Measurements from ENCODE around the gene KCNQ1. TPM values are rescaled to one million over a fixed set of nuclear protein-coding genes. Genes with fewer than 3 reads are reported as not detected.
A peak's percentile ranks its signal among the peaks of the same experiment; 100 is the strongest.

Gene KCNQ1
- total and polyA plus RNA-seq, 2 experiments from 2014 or later = 0.45 to 0.87 TPM

DNA sequence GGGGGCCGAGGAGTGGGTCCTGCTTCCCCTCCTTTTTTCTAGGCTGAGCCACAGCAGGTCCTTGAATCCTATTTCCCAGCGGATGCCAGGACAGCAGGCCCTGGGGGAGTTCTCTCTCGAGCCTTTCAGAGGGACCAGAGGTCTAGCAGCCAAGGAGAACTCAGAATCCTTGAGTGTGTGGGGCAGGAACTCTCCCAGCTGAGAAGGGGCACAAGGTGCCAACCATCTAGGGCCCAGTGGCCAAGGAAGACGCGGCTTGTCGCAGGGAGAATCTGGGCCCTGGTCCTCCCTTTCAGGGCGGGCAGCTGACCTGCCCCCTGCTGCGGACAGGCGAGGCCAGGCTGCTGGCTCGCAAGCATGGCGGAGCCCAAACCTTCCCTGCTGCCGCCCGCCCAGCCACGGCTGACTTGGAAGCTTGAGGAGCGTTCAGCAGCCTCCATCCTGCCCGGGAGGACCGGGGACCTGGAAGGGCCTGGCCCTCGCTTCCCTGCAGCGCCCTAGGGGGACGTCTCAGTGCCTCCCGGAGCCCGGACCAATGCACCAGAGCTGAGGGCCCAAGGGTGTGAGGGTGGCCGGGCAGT lies 45.2 kb upstream of the KCNQ1 start:
- peak overlapping the region; percentile 84 for H3K4me2 ChIP-seq
- H3K4me3 ChIP-seq = peak overlapping the region; percentile 62
- DNase-seq (ENCODE audit: low spot score) (peak; percentile 46), ATAC-seq (peak; percentile 16)
- peak overlapping the region; percentile 89 for H3K4me3 Mint-ChIP-seq
- no peaks in the 10 kb centered on the region for H3F3A ChIP-seq (replicated peaks; ENCODE audit: low read depth)
- H3K27me3 ChIP-seq (ENCODE audit: insufficient read depth) = no peaks in the 10 kb centered on the region
- peak overlapping the region; percentile 70 for H3K27ac Mint-ChIP-seq
- peaks cover 3% of the 10 kb centered on the region; the same call in 2 of the 3 replicates for H3K4me1 Mint-ChIP-seq
- H3K27me3 Mint-ChIP-seq (ENCODE audit: insufficient read depth, low read depth, poor library complexity) = peaks cover 11% of the 10 kb centered on the region
- H3K9me2 ChIP-seq (ENCODE audit: insufficient read depth) = no peaks in the 10 kb centered on the region
- H3K4me1 ChIP-seq (ENCODE audit: insufficient read depth) = peaks cover 6% of the 10 kb centered on the region; the same call in 1 of the 2 replicates
- H3K79me2 ChIP-seq (replicated peaks; ENCODE audit: insufficient read depth) = peaks cover 12% of the 10 kb centered on the region
- TF ChIP-seq JUNB (IDR thresholded peaks at IDR 0.05; ENCODE audit: unreplicated experiment) (no peak), ZNF331 (CRISPR knock-in tag; IDR thresholded peaks at IDR 0.05; ENCODE audit: low read depth) (no peak), POLR2AphosphoS5 (IDR thresholded peaks at IDR 0.05; ENCODE audit: low read depth) (no peak), CREB1 (CRISPR knock-in tag; IDR thresholded peaks at IDR 0.05; ENCODE audit: low read depth) (no peak), NANOG (IDR thresholded peaks at IDR 0.05; ENCODE audit: borderline replicate concordance) (no peak), ZNF114 (CRISPR knock-in tag; IDR thresholded peaks at IDR 0.05) (no peak), STAT1 (IDR thresholded peaks at IDR 0.05; ENCODE audit: unreplicated experiment) (no peak), EZH2phosphoT487 (IDR thresholded peaks at IDR 0.05; ENCODE audit: unreplicated experiment) (no peak), EZH2 (IDR thresholded peaks at IDR 0.05; ENCODE audit: low read depth, unreplicated experiment) (no peak)
- TF ChIP-seq, protein P1, sequence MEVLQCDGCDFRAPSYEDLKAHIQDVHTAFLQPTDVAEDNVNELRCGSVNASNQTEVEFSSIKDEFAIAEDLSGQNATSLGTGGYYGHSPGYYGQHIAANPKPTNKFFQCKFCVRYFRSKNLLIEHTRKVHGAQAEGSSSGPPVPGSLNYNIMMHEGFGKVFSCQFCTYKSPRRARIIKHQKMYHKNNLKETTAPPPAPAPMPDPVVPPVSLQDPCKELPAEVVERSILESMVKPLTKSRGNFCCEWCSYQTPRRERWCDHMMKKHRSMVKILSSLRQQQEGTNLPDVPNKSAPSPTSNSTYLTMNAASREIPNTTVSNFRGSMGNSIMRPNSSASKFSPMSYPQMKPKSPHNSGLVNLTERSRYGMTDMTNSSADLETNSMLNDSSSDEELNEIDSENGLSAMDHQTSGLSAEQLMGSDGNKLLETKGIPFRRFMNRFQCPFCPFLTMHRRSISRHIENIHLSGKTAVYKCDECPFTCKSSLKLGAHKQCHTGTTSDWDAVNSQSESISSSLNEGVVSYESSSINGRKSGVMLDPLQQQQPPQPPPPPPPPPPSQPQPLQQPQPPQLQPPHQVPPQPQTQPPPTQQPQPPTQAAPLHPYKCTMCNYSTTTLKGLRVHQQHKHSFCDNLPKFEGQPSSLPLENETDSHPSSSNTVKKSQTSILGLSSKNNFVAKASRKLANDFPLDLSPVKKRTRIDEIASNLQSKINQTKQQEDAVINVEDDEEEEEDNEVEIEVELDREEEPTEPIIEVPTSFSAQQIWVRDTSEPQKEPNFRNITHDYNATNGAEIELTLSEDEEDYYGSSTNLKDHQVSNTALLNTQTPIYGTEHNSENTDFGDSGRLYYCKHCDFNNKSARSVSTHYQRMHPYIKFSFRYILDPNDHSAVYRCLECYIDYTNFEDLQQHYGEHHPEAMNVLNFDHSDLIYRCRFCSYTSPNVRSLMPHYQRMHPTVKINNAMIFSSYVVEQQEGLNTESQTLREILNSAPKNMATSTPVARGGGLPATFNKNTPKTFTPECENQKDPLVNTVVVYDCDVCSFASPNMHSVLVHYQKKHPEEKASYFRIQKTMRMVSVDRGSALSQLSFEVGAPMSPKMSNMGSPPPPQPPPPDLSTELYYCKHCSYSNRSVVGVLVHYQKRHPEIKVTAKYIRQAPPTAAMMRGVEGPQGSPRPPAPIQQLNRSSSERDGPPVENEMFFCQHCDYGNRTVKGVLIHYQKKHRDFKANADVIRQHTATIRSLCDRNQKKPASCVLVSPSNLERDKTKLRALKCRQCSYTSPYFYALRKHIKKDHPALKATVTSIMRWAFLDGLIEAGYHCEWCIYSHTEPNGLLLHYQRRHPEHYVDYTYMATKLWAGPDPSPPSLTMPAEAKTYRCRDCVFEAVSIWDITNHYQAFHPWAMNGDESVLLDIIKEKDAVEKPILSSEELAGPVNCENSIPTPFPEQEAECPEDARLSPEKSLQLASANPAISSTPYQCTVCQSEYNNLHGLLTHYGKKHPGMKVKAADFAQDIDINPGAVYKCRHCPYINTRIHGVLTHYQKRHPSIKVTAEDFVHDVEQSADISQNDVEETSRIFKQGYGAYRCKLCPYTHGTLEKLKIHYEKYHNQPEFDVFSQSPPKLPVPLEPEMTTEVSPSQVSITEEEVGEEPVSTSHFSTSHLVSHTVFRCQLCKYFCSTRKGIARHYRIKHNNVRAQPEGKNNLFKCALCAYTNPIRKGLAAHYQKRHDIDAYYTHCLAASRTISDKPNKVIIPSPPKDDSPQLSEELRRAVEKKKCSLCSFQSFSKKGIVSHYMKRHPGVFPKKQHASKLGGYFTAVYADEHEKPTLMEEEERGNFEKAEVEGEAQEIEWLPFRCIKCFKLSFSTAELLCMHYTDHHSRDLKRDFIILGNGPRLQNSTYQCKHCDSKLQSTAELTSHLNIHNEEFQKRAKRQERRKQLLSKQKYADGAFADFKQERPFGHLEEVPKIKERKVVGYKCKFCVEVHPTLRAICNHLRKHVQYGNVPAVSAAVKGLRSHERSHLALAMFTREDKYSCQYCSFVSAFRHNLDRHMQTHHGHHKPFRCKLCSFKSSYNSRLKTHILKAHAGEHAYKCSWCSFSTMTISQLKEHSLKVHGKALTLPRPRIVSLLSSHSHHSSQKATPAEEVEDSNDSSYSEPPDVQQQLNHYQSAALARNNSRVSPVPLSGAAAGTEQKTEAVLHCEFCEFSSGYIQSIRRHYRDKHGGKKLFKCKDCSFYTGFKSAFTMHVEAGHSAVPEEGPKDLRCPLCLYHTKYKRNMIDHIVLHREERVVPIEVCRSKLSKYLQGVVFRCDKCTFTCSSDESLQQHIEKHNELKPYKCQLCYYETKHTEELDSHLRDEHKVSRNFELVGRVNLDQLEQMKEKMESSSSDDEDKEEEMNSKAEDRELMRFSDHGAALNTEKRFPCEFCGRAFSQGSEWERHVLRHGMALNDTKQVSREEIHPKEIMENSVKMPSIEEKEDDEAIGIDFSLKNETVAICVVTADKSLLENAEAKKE (CRISPR knock-in tag; IDR thresholded peaks at IDR 0.05) = no peak
- TF ChIP-seq, protein P2, sequence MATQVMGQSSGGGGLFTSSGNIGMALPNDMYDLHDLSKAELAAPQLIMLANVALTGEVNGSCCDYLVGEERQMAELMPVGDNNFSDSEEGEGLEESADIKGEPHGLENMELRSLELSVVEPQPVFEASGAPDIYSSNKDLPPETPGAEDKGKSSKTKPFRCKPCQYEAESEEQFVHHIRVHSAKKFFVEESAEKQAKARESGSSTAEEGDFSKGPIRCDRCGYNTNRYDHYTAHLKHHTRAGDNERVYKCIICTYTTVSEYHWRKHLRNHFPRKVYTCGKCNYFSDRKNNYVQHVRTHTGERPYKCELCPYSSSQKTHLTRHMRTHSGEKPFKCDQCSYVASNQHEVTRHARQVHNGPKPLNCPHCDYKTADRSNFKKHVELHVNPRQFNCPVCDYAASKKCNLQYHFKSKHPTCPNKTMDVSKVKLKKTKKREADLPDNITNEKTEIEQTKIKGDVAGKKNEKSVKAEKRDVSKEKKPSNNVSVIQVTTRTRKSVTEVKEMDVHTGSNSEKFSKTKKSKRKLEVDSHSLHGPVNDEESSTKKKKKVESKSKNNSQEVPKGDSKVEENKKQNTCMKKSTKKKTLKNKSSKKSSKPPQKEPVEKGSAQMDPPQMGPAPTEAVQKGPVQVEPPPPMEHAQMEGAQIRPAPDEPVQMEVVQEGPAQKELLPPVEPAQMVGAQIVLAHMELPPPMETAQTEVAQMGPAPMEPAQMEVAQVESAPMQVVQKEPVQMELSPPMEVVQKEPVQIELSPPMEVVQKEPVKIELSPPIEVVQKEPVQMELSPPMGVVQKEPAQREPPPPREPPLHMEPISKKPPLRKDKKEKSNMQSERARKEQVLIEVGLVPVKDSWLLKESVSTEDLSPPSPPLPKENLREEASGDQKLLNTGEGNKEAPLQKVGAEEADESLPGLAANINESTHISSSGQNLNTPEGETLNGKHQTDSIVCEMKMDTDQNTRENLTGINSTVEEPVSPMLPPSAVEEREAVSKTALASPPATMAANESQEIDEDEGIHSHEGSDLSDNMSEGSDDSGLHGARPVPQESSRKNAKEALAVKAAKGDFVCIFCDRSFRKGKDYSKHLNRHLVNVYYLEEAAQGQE (IDR thresholded peaks at IDR 0.05; ENCODE audit: unreplicated experiment) = no peak
- TF ChIP-seq, protein P3, sequence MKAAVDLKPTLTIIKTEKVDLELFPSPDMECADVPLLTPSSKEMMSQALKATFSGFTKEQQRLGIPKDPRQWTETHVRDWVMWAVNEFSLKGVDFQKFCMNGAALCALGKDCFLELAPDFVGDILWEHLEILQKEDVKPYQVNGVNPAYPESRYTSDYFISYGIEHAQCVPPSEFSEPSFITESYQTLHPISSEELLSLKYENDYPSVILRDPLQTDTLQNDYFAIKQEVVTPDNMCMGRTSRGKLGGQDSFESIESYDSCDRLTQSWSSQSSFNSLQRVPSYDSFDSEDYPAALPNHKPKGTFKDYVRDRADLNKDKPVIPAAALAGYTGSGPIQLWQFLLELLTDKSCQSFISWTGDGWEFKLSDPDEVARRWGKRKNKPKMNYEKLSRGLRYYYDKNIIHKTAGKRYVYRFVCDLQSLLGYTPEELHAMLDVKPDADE (IDR thresholded peaks at IDR 0.05) = no peak
- TF ChIP-seq, protein P4, sequence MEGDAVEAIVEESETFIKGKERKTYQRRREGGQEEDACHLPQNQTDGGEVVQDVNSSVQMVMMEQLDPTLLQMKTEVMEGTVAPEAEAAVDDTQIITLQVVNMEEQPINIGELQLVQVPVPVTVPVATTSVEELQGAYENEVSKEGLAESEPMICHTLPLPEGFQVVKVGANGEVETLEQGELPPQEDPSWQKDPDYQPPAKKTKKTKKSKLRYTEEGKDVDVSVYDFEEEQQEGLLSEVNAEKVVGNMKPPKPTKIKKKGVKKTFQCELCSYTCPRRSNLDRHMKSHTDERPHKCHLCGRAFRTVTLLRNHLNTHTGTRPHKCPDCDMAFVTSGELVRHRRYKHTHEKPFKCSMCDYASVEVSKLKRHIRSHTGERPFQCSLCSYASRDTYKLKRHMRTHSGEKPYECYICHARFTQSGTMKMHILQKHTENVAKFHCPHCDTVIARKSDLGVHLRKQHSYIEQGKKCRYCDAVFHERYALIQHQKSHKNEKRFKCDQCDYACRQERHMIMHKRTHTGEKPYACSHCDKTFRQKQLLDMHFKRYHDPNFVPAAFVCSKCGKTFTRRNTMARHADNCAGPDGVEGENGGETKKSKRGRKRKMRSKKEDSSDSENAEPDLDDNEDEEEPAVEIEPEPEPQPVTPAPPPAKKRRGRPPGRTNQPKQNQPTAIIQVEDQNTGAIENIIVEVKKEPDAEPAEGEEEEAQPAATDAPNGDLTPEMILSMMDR (conservative IDR thresholded peaks at IDR 0.05; ENCODE audit: low read depth in 2 of 2) = no peak
- H3K36me3 ChIP-seq (ENCODE audit: insufficient read depth) = no peaks in the 10 kb centered on the region; the same call in 1 of the 2 replicates
- no peak overlapping the region for H2AFZ ChIP-seq
- peak overlapping the region; percentile 89 for H3K27ac ChIP-seq (ENCODE audit: low read depth)
- peaks cover 19% of the 10 kb centered on the region; the same call in 2 of the 3 replicates for H3K36me3 Mint-ChIP-seq (ENCODE audit: low read depth)
- no peaks in the 10 kb centered on the region for H4K20me1 ChIP-seq (replicated peaks; ENCODE audit: insufficient read depth)
- no peaks in the 10 kb centered on the region for H3K9me3 Mint-ChIP-seq

Data from GM23338 (cell line).